GM18526 (cell line): ENCODE data around the gene GTF3C2.
A peak's percentile ranks its signal among the peaks of the same experiment; 100 is the strongest.

Source experiments
- POLR2A ChIP-seq: IDR thresholded peaks from 3 replicates; pipeline ENCODE4 v1.6.1; 2011; ENCODE audit not compliant: insufficient read length; ENCODE audit errors: extremely low read depth

Gene GTF3C2

DNA sequence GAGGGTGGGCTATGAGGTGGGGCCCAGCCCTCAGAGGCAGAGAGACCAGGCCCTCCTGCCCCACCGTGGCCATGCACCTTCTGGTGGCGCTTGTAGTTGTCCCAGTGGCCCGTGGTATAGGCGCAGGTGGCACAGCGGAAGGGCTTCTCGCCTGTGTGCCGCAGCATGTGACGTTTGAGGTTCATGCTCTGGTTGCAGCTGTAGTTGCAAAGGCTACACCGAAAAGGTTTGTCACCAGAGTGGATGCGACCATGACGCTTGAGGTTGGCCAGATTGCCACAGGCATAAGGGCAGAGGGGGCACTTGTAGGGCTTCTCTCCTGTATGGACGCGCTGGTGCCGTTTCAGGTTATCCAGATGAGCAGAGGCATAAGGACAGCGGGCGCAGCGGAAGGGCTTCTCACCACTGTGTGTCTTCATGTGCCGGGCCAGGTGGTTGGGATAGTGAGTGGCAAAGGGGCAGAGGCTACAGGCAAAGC, 21.1 kb upstream of the GTF3C2 start:
- TF ChIP-seq POLR2A: no peak

DNA sequence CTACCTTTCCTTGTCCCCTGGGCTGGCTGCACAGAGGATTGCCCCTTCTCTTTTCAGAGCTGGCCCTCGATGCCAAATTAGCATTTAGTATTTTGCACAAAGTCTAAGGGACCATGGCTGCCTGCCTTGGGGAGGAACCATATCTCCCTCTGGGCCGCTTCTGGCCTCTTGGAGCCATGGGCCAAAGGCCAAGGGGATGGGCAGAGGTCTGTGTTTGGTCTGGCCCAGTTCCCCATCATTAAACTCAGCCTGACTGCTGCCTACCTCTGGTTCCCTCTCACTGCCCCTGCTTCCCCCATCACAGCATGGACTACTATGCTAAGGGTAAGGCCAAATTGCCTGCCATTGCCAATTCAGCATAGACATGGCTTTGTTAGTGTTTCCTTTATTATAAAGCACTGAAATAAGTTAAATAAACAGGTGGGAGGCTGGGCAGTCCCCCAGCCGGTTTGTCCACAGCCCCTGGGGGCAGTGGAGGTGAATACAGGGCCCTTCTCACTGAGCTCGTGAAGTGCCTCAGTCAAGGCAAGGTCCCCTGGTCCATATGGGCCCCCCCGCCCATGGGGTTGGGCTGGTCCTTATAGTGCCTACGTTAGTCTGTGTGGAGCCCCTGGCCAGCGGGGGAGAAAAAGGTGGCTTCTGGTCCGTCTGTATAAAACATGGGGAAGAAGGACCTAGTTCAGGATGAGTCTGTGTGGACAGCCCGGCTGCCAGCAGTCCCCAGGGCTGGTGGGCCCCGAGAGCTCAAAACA, 20.5 kb upstream of the GTF3C2 start:
- TF ChIP-seq POLR2A: no peak

DNA sequence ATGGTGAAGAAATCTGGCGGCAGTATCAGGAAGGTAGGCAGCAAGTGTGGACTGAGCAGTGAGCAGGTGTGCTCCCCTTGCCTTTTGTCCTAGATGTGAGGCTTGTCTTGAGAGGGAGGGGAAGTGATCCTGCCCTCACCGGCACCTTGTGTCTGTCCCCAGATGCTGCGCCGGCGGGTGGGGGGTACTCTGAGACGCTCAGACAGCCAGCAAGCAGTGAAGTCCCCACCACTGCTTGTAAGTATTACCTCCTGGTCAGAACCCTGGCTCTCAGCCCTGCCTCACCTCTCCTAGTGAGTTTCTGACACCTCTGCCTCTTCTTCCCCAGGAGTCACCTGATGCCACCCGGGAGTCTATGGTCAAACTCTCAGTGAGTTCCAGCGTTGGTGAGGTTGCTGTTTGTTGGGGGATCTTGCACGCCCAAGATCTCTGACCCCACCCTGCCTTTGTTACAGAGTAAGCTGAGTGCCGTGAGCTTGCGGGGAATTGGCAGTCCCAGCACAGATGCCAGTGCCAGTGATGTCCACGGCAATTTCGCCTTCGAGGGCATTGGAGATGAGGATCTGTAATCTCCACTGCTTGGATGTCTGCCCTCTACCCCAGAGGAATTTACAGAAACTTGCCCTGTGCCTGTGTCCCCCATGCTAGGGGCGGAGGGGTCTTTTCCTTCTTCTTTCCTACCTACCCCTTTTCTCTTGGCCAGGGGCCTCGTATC, 19.7 kb upstream of the GTF3C2 start:
- TF ChIP-seq POLR2A: peak; percentile 6

DNA sequence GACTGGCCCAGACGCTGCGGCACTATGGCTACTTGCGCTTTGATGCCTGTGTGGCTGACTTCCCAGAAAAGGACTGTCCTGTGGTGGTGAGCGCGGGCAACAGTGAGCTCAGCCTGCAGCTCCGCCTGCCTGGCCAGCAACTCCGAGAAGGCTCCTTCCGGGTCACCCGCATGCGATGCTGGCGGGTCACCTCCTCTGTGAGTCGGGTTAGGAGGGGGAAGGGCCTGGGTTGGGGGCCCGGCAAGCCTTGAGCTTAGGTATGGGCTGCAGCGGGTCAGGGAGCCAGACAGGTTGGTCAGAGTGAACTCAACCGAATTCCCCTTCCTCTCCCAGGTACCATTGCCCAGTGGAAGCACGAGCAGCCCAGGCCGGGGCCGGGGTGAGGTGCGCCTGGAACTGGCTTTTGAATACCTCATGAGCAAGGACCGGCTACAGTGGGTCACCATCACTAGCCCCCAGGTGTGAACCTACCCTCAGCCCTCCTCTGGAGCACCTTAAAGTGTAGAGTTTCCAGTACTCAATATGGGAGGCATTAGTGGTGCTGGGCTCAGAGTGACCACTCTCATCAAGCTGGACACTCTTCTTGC, 19.0 kb upstream of the GTF3C2 start:
- TF ChIP-seq POLR2A: peak; percentile 22

DNA sequence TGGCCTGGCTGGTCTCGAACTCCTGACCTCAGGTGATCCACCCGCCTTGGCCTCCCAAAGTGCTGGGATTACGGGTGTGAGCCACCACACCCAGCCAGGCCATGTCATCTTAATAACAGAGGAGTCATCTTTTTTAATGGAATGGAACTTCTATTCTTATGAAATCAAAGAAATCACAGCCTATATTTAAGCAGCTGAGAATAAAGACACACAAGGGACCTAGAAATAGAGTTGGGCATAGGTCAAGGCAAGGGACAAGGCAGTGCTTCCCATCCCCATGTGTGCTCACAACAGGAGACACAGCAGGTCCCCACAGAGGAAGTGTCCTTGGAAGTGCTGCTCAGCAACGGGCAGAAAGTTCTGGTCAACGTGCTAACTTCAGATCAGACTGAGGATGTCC, 17.0 kb upstream of the GTF3C2 start:
- TF ChIP-seq POLR2A: no peak

DNA sequence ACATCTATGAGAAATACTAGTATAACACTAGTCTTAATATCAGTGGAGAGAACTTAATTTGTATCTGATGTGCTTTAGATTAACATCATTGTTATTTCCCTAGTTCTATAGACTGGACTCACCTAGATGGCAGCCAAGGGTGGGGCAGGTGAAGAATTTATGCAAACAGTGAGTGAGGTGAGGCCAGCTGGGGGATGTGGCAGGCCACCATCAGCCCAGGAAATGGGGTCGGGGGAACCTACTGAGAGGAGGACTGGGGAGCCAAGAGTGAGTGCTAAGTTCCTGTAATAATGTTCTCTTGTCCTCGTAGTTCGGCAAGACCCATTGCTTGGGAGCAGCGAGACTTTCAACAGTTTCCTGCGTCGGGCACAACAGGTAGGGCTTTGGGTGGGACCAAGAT, 16.4 kb upstream of the GTF3C2 start:
- no peak for TF ChIP-seq POLR2A

DNA sequence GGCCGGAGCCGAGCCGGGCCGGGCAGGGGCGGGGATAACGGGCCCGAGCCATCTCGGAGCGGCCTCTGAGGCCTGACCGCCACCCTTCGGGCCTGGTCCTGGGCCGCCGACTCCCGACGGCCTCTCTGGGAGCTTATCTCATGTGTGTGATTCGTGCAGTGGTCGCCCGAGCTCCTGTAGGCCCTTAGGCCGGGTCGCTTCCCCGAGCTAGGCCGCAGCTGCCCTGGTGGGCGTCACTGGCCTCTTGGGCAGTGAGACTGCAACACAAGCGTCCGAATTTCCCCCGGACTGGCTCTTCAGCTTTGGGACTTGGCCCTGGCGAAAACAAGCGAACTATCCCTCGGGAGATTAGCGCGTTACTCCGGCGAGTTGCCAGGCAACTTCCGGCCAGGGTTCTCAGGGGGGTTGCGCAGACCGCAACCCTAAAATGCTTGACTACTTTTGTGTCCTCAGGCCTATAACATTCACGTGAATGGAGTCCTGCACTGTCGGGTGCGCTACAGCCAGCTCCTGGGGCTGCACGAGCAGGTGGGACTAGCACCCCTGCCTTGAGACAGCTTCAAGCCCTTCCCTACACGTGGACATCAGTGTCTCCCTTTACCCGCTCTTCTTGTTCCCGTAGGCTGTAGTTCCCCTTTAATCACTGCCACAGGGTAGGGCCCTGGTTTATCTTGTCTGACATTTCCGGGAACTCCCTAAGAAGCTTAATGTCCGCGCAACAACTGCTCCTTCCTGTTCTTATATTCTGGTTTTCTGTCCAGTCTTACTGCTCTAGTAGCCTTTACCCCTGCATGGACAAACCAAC, 14.5 kb upstream of the GTF3C2 start:
- no peak for TF ChIP-seq POLR2A

DNA sequence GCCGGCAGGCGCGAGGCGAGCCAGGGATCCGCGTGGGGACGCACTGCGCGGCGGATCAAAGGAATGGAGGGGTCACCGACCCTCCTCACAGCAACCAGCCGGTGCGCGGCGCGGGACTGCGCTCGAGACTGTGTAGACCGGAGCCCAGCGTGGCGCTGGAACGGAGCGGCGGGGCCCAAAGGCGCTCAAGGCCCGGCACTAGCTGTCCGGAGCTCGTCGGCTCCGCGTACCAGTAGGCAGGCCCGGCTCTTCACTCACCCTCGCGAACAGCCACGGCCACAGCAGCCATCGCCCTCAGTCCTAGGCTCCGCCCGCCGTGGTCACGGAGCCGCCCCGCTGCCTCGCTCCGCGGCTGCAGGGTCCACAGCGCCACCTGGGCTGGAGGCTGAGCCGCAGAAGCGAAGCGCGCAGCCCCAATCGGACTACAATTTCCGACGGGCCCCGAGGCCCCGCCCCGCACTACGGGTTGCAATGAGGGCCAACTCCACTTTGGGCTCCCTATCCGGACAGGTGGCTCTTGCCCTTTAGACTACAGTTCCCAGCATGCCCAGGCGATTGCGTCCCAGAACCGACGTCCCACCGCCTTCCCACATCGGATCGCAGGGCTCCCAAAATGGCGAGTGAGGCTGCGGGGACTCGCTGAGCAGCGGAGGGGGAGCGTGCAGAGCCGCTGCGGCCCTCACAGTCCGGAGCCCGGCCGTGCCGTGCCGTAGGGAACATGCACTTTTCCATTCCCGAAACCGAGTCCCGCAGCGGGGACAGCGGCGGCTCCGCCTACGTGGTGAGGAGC, 13.7 kb upstream of the GTF3C2 start, which contains the start of the genes EIF2B4 and SNX17:
Gene EIF2B4, minus strand, starts transcription at position 313 of the 790 bp plus-strand sequence. Its CDS starts 24 bp downstream, at position 289.
Gene SNX17, plus strand, starts transcription at position 591 of the 790 bp plus-strand sequence. Its CDS starts 128 bp downstream, at position 719.
- peak; percentile 81 for TF ChIP-seq POLR2A

DNA sequence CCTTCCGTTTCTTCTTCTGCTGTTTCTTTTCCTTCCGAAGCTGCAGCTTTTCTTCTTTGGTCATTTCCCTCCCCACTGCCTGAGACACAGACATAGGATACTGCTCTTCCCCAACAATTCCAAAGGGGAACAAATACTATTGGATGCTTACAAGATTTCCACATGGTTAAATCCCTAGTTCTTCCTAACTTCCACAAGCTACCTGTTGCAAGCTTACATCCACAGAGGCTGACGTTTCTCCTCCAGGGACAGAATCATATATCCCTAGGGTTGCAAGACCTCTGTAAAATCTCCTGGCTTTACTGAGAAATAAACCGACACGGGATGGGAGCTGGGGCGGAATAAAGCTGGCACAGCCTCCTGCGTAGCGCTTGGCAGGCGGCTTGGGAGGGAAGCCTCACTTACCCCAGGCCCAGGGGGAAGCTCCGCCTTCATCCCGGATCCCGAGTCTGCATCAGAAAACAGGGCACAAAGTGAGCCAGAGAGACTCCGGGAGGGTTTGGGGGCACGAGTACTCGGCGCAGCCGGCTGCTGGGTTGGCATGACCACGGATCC, 13.0 kb upstream of the GTF3C2 start:
- no peak for TF ChIP-seq POLR2A

DNA sequence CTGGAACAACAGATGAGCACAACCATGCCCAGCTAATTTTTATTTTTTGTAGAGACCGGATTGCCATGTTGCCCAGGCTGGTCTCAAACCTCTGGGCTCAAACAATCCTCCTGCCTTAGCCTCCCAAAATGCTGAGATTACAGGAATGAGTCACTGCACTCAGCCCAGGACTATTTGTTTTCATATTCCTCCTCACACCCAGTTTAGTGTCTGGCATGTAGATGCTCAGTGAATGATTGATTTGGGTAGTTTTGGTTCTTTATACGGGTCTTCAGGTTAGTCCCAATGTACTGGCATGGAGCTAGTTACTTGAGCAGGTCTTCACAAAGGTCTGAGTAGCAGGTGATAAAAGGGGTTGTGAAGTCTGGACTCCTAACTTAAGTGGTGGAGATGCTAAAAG, 7.4 kb upstream of the GTF3C2 start:
- TF ChIP-seq POLR2A: no peak

DNA sequence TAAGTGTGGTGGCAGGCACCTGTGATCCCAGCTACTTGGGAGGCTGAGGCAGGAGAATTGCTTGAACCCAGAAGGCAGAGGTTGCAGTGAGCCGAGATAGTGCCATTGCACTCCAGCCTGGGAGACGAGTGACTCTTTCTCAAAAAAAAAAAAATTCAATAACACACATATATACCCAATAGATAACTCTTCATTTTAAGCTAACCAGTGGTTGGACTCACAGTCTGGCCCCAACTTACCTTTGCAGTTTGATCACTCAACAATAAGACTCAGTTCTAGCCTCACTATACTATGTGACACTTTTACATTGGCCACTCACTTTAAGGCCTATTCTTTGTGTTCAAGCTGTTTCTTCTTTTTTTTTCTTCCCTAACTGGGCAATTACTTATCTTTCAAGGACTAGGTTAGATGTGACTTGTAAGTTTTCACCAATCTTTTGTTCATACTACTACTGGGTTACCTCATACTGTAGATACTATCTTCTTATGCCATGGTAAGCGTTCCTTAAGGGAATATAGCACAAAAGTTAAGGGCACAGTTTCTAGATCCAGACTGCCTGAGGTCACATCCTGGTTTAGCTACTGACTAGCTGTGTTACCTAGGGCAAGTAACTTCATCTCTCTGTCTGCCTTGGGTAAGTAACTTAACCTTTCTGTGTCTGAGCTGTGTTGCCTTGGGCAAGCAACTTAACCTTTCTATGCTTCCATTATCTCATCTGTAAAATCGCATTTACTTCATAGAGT, 6.3 kb upstream of the GTF3C2 start:
- no peak for TF ChIP-seq POLR2A

DNA sequence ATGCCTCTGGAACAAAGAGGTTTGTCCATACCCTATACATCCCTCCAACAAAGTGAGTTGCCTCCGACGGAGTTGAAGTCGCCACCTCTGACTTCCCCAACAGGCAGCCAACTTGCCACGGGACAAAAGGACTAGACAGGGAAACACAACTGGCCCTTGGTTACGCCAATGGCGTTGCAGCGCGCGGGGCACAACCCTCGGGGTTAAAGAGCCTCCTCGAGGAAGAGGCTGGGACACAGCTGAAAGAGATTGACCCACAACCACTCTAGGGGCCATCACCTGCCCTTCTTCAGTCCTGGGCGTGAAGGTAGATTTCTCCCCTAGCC, 545 bp downstream of the GTF3C2 start:
- no peak for TF ChIP-seq POLR2A

DNA sequence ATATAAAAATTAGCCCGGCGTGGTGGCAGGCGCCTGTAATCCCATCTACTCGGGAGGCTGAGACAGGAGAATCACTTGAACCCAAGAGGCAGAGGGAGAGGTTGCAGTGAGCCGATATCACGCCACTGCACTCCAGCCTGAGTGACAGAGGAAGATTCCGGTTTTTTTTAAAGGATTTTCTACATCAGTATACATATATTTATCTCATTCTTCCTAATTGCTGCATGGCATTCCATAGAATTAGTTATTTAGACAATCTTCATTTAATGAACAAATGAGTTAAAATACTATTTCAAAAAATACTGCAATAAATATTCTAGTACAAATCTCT, 2.0 kb downstream of the GTF3C2 start:
- no peak for TF ChIP-seq POLR2A

DNA sequence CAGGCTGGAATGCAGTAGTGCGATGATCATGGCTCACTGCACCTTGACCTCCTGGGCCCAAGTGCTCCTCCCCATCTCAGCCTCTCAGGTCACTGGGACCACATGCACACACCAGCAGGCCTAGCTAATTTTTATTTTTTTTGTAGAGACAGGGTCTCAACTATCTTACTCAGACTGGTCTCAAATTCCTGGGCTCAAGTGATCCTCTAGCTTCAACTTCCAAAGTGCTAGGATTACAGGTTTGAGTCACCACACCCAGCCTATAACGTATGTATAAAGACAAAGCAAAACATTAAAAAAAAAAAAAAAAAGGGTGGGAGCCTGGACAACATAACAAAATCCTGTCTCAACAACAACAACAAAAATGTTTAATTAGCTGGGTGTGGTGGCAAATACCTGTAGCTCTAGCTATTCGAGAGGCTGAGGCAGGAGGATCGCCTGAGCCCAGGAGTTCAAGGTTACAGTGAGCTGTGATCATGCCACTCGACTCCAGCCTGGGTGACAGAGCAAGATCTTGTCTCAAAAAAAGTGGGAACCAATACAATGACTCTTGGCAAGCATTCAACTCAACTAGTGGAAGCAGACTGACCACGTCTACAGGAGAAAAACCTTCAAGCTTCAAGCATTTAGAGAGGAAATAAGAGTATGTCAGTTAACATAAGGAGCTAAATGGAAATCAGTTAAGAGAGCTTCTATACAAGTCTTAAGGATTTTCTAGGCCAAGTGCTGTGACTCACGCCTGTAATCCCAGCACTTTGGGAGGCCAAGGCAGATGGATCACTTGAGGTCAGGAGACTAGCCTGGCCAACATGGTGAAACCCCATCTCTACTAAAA, 2.6 kb downstream of the GTF3C2 start:
- TF ChIP-seq POLR2A: no peak
